Stimulated activated CD8-positive, alpha-beta memory T cell treated with anti-CD3 and anti-CD28 coated beads, Interleukin-15, amount 100 ng/mL, for 1 hour (primary cell): ENCODE data around the gene SPECC1.
"Not testable (repeated sequence)": the region's sequence is repeated elsewhere in the genome, so short reads cannot be mapped to it uniquely, and the experiment has no call there.

Source experiments
- DNase-seq: peaks from one replicate; pipeline ENCODE4 v3.0.0-alpha.2; 2020; ENCODE audit warnings: low read depth

SPECC1 gene, protein sequence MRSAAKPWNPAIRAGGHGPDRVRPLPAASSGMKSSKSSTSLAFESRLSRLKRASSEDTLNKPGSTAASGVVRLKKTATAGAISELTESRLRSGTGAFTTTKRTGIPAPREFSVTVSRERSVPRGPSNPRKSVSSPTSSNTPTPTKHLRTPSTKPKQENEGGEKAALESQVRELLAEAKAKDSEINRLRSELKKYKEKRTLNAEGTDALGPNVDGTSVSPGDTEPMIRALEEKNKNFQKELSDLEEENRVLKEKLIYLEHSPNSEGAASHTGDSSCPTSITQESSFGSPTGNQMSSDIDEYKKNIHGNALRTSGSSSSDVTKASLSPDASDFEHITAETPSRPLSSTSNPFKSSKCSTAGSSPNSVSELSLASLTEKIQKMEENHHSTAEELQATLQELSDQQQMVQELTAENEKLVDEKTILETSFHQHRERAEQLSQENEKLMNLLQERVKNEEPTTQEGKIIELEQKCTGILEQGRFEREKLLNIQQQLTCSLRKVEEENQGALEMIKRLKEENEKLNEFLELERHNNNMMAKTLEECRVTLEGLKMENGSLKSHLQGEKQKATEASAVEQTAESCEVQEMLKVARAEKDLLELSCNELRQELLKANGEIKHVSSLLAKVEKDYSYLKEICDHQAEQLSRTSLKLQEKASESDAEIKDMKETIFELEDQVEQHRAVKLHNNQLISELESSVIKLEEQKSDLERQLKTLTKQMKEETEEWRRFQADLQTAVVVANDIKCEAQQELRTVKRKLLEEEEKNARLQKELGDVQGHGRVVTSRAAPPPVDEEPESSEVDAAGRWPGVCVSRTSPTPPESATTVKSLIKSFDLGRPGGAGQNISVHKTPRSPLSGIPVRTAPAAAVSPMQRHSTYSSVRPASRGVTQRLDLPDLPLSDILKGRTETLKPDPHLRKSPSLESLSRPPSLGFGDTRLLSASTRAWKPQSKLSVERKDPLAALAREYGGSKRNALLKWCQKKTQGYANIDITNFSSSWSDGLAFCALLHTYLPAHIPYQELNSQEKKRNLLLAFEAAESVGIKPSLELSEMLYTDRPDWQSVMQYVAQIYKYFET

DNA sequence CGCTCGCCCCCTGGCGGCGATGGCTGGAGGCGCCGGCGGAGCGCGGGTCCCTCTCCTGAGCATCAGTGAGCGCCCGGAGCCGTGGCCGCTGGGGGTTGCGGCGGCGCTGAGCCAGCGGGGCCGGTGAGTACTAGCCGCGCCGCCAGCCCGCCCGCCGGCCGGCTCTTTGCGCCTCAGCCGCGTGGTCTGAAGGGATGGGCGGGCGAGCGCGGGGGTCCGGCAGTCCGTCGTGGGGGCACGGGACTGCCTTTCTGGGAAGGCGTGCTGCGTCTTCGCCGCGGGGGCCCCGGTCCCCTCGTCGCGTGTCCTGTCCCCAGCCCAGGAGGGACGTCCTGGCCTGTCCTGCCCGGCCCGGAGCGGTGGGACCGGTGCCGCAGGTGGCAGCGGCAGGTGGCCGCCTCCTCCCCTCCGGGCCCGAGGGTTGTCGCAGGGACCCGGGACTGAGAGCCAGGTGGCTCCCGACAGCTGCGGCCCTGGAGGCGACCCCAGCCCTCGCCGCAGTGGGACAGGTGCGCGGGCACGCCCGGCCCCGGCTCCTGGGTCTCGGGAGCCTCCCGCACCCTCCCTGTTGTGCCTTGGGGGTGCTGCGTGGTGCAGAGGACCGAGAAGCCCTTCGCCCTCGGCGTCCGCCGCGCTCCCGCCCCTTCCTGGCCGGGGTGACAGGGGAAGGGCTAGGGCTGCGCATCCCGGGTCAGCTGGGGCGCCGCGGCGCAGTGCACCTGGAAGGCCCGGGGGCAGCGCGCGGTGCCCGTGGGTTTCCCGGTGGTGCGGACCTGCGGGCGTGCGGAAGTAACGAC is at the start of gene SPECC1:
Gene SPECC1, plus strand, starts transcription at position 58 of the 797 bp plus-strand sequence. CDS start 87,293 bp downstream, outside the sequence.
- peak; percentile 64 for DNase-seq

- not testable (repeated sequence) for DNase-seq
Measured at GRCh38 chr17:19962954-19963353, 46.2 kb upstream of the SPECC1 start.

DNA sequence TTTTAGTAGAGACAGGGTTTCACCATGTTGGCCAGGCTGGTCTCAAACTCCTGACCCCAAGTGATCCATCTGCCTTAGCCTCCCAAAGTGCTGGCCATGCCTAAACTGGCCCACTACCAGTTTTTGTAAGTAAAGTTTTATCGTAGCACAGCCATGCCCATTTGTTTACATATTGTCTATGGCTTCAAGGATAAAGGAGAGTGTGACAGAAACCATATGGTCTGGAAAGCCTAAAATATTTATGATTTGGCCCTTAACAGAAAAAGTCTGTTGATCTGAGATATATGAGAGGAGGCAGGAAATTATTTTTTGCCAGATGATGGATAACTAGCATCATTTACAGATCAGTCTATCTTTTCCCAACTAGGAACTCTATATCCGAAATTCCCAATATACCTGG is 36.0 kb upstream of the SPECC1 start:
- DNase-seq = no peak

- no peak for DNase-seq
Measured at GRCh38 chr17:19975601-19976000, 33.6 kb upstream of the SPECC1 start.

DNA sequence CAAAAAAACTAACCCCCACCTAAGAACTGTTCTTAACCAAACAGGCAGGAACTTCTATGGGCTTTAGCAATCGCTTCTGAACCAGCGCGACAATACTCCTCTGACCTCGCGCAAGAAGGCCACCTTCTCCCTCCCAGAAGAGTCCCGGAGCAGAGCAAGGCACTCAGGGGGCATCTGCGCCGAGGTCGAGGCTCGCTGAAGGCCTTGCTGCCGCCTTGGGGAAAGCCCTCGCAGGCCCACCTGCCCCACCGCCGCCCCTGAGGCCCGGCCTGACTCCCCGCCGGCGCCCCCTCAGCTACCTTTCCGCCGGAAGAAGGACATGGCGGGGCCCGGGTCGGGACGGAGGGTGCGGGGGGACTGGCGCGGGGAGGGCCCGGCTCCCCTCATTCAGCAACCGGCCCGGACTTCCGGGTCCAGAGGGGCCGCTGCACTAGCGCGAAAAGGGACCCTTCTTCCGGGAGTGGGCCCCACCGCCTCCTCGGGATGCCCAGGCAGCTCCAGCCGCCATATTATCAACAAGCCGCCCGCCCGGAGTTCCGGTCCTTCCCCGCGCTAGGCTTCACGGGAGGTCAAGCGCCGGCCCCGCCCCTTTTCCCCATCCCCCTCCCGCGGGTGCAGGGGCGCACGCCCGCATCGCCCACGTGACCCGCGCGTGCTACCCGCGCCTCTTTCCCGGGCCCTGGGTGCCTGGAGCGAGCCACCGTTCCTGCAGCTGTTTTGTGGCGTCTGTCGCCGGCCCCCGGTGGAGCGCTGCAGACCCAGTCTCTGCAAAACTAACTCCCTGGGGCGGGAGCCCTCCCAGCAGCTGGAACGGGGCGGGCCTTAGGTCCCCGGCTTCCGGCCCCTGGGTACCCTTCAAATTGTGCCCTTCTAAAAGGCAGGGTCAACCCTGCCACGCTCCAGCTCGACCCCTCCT is 31.6 kb upstream of the SPECC1 start, which contains the start of gene AKAP10:
Gene AKAP10, minus strand, starts transcription at position 536 of the 916 bp plus-strand sequence. Its CDS starts 149 bp downstream, at position 387.
- peak; percentile 86 for DNase-seq

DNA sequence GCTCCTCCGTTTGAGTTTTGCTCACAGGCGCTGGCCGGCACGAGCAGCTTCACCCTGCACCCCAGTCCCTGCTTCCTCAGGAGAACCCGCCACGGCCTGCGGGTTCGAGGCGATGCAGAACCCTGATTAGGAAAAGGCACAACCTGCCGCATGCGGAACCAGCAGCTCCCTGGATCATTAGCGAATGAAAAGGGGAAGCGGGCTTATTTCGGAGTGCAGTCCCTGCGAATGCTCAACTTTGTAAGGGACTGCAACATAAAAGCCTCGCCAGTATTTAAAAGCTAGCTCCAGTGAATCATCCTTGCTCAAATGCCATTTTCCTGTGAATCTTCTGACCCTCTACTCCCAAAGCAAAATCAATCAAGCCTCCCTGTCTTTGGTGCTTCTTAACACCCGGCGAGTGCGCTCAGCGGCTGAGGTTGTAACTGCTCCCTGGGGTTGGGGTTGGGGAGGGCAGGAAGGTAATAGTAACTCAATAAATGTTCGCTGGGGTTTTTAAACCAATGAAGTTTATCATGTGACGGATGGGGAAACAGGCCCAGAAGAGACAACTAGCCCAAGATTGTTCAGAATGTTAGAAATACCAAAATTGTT is 30.9 kb upstream of the SPECC1 start:
- DNase-seq = no peak

DNA sequence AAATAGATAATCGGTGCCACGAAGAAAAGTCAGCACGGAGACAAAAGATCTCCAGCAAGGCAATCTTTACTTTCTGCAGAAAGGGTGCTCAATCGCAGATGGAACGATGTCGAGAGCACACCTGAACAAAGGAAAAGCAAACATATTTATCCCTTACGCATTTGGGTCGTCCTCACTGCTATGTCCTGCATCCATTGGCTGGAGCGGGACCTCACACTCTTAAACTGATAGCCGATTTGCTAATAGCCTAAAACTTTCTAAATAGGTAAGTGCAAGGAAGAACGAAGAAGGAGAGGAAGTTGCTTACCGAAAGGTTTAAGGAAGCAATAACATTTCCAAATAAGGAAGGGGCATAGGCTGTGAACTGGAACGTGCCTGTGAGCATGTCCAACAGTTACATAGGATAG is 30.4 kb upstream of the SPECC1 start:
- DNase-seq = no peak

DNA sequence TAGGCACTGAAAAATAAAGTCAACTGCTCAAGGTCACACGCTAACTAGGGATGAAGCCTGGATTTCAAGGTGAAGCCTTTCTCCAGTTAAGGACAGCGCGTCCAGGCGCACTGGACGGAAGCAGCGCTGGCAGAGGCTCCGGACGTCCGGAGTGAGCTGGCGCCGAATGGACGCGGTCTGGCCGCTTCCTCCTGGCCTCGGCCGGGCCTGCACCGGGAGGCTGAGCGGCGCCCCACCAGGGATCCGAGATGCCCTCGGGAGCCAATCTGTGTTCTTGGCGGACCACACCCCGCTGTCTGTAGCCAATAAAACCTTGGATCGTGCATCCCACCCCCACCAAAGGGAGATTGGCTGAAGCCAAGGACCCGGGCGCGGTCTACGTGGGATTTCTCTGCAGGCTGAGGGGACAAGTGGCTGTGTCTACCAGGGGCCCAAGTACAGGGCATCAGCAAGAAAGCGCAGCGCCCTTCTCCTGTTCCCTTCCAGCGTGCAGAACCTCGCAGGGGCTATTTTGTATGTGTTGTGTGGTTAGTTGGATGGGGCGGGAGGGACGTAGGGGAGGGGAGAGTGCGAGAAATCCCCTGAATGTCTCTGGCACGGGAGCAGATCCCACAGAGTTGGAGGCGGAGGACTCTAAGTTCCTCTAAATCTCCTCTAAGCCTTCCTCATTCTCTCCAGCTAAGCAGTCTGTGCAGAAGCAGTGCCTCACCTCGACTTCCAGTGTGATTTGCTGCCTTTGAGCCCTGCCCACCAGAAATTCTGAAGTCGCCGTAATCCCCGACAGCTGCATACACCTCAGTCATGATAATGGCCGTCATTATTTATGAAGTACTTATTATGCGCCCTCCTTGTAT is 29.0 kb upstream of the SPECC1 start:
- no peak for DNase-seq

GRCh38 chr17:19986941-19987861 is 22.0 kb upstream of the SPECC1 start:
- no peak for DNase-seq

DNA sequence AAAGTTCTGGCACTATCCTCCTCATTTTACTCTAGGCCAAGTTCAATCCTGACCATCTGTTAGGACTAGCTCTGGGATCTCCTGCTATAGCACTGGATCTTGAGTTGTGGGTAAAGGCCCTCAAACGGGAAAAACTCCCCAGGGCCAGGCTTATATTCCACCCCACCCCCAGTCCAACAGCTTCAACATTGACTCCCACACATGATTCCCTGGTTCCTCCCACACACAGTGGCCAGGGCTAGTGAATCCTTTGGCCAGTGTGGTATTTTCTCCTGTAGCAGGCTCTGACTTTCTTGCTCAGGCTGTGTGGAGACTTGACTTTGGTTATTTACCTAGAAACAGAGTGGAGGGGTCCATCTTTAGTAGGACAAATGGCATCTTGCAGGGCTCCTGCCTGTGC is 21.3 kb upstream of the SPECC1 start:
- no peak for DNase-seq

- no peak for DNase-seq
Measured at GRCh38 chr17:19991252-19991885, 17.8 kb upstream of the SPECC1 start.

- DNase-seq = peak; percentile 35
Measured at GRCh38 chr17:19992803-19993713, 16.1 kb upstream of the SPECC1 start.

DNA sequence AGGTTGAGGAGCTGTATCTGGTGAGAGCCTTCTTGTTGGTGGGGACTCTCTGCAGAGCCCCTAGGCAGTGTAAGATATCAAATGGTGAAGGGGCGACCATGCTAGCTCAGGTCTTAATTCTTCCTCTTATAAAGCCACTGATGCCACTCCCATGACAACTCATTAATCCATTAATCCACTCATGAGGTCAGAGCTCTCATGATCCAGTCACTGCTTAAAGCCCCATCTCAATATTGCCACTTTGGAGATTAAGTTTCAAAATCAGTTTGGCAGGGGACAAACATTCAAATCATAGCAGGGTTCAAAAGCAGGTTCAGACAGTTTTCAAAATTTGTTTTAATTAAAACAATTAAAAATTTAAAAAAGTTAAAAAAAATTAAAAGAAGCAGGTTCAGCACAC is 13.1 kb upstream of the SPECC1 start:
- DNase-seq = no peak

- DNase-seq = no peak
Measured at GRCh38 chr17:19996502-19996901, 12.7 kb upstream of the SPECC1 start.

- DNase-seq = no peak
Measured at GRCh38 chr17:20008242-20009051, 712 bp upstream of the SPECC1 start.

- DNase-seq = no peak
Measured at GRCh38 chr17:20009052-20009301, 182 bp upstream of the SPECC1 start.
